Measurements from ENCODE around the gene SRBD1.
A peak's percentile ranks its signal among the peaks of the same experiment; 100 is the strongest.

SRBD1 gene

DNA sequence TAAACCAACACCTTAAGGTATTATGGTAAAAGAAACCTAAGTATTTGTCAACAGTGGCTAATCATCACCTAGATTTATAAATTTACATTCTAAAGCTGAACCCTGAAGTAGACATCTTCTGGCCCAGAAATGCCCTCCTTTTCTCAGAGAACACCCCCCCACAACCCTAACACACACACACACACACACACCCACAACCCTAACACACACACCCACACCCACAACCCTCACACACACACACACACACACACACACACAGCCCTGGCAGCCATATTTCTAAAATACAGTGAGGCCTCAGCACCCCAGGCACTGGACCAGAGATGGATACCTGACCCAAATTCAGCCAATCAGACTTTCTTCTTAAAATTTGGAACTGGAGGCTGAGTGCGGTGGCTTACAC is 14.3 kb downstream of the SRBD1 start:
- DNase-seq (ENCODE audit: low read depth): no peak

DNA sequence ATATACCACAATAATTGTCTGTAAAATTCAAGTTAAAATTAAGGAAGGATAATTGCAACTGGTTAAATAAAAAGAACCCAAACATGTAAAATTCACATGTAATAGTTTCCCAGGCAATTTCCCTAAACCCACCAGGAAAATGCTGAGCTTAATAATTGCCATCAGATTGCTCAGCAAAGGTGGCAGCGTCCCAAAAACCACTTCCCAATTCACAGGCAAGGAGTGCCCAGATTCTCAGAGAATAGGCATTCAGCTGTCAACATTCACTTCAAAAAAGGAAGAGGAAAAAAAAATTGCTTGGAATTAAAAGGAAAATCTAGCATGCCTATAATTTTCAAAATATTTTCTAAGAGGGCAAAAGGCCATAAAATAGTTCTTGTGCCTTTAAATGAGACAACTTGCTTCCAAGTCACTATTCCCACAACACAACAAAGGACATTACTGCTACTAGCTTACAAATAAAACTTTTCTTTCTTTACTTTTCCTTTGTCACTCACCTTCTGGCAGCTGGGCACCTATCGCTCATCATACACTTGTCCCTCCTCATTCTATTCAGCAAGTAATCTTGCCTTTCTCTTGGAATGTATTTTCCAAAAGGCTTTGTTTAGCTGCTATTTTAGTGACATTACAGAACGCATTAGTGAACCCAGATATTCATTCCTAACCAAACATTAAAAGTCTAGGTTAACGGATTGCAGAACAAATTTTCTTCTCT is 15.2 kb downstream of the SRBD1 start:
- peak; percentile 82 for DNase-seq (ENCODE audit: low read depth)

DNA sequence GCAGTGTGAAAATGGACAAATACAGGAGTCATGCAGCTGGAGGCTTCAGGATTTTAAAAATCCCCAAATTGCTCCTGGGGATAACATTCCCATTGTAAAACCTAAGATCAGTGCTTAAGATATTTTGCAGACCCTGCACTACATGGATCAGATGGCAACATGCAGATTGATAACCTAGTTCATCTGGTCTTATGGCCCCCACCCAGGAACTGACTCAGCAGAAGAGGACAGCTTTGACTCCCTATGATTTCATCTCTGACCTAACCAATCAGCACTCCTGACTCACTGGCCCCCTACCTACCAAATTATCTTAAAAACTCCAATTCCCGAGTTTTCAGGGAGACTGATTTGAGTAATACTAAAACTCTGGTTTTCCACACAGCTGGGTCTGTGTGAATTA is 20.0 kb downstream of the SRBD1 start:
- no peak for DNase-seq (ENCODE audit: low read depth)

DNA sequence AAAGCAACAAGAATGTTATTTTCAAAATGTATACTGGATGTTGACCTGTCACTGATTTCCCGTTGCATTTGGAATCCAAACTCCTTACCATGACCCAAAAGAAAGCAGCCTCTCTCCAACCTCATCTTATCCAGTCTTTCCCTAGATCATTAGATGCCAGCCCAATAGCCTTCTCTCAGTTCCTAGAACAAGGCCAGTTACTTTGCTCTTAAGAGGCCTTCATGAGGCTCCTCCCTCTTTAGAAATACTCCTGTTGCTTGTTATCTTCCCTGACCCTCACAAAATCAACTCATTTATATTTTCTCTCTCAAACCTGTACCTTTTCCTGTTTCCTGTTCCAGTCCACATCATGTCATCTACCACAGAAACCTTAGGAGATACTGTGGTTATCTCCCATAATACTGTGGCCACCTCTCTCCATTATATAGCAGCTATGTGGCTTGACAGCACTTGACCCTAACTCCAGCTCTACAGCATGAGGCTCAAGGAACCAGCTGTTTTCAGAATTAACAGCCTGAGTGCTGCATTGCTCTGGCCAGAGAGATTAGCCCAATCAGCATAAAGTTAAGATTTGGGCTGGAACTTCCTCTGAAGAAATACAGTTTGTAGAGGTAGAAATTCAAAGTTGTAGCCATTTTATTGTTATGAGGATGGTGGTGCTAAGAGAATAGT is 22.8 kb downstream of the SRBD1 start:
- no peak for DNase-seq (ENCODE audit: low read depth)

DNA sequence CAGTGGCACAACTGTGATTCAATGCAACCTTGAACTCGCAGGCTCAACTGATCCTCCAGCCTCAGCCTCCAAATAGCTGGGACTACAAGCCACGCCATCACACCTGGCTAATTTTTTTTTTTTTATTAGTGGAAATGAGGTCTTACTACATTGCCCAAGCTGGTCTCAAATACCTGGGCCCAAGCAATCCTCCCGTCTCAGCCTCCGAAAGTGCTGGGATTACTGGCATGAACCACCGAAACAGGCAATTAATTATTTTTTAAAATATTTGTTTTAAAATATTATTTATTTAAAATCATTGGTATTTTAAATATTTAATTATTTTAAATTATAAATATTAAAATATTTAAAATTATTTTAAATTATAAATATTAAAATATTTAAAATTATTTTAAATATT is 24.5 kb downstream of the SRBD1 start:
- DNase-seq (ENCODE audit: low read depth): no peak

DNA sequence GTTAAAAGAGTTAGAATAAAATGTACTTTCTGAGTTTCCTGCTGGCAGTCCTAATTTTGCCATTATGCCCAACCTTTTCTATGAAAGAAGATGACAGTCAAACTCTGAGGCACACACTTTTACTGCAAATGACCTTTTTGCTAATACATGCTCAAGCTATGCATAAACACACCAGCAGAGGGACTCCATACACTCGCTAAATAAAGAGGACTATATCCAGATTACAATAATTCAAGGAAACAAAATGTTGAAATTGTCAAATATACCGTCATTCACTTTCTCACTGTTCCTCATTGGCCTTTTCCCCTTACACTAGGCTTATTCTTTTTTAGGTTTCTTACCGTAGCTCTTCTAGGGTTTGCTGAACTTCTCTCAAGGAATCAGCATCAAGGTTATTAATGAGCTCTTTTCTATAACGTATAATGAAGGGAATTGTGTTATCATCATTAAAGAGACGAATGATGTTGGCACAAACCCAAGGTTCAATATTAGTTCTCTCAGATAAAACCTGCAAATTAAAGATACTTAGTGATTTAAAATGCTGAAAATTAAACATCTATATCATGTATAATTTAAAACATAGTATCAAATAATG is 25.7 kb downstream of the SRBD1 start:
- peak; percentile 49 for DNase-seq (ENCODE audit: low read depth)

DNA sequence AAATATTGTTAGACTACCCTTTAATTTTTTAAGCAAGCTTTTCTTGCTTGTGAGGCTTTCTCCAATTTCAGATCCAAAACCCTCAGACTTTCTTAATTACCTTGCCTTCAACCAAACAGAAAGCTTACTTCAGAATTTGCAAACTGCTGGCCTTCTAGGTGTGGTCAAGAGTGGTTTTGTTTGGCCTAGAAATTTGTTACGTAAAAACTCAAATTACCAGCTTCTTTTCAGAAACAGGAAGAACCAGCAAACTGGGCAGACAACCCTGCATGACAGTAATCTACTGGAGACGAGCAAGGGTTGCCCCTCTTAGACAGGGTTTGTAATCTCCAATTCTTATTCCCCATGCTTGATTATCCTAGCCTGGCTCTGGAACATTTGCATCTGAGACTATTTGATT is 27.1 kb downstream of the SRBD1 start:
- no peak for DNase-seq (ENCODE audit: low read depth)

DNA sequence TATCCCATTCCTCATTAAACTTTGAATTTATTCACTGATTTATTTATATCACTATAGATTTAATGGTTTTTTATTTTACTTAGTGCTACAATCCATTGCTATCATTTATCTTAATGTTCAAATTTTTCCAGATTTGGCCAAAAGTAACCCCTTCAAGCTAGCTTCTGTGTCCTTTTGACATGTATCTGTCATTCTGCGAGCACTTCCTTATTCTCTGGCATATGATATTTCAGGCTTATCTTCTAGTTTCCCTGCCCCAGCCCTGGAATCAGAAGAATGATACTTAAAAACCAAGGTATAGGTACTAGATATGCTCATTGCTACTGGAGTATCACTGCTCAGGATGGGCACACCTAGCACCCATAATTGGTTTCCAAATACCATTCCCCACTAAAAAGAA is 28.5 kb downstream of the SRBD1 start:
- DNase-seq (ENCODE audit: low read depth): no peak

DNA sequence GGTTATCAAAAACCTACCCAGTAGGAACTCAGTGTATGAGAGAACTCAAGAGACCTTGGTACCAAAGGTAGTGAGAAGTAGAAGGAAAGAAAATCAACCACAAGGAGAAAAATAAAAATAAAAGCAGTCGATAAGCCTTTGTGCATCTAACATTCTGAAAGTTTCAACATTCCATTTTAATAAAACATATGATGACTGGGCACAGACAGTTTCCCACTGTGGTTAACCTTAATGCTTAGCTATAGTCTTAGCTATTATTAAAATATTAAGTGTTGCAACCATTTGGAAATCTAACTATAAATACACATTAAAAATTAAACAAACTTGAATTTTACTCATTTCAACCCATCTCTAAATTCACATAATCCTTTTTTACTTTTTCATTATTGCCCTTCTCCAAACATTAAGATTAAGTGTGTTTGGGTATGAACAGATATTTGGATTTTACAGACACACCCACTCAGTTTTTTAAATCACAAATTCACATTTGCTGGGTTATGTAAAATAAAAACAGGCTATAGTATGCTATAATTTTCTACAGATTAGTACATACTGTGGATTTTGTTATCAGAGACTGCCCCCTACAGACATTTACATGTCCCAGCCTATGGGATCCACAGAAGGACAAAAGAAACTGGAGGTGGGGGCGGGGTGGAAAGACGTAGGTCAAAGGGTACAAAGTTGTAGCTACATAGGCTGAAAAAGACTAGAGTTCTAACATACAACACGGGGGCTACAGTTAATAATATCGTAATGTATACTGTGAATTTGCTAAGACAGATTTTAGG is 32.8 kb downstream of the SRBD1 start:
- DNase-seq (ENCODE audit: low read depth): no peak

DNA sequence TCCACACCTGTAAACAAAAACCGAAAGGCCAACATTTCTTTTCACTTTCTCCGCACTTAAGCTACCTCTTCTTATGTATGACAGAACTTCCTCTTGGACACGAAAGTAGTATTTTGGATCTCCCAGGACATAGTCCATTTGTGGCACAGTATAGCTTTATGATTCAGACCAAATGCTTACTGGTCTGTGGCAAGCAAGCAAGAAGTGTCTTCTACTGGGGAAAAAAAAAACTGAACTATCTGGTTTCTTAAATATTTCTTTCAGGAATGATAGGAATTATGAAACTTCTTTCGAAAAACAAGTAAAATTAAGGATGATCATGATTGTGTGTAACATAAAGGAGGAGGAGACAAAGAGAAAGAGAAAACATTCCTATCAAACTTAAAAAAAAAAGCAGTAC is 33.6 kb downstream of the SRBD1 start:
- no peak for DNase-seq (ENCODE audit: low read depth)

DNA sequence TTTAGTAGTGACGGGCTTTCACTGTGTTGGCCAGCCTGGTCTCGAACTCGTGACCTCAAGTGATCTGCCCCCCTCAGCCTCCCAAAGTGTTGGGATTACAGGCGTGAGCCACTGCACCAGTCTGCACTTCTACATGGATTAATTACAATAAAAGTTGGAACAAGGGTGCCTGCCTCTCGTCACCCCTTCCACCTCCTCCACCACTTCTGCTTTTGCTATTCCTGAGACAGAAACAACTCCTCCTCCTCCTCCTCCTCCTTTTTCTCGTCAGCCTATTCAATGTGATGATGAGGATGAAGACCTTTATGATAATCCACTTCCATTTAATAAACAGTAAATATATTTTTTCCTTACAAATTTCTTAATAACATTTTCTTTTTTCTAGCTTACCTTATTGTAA is 35.2 kb downstream of the SRBD1 start:
- no peak for DNase-seq (ENCODE audit: low read depth)

DNA sequence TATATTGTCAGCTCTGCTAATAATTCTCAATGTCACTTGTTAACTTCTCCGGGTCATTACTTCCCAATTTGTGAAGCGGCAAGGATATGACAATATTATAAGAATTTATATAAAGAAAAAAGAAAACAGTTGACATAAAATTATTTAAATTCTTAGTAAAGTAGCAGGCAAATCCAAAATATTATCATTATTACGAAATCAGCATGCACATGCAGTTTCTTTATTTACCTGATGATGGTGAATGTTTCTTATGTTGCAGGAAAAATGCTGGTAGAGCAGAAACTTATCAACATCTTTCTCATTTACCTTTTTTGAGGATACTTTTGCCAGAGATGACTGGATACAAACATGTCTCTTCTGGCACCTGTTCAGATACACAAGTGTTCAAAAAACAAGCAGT is 38.1 kb downstream of the SRBD1 start:
- DNase-seq (ENCODE audit: low read depth): no peak

DNA sequence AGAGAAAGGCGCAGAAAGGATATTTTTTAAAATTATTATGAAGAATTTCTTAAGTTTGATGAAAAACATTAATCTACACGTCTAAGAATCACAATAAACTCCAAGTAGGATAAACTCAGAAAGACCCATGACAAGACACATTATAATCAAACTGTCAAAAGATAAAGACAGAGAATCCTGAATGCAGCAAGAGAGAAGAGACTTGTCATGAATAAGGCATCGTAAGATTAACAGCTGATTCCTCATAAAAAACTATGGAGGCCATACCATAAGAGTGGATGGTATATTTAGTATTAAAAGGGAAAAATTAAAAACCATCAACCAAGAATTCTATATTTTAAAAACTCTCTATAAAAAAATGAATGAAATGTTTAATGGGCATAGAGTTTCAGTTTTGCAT is 39.1 kb downstream of the SRBD1 start:
- DNase-seq (ENCODE audit: low read depth): no peak

DNA sequence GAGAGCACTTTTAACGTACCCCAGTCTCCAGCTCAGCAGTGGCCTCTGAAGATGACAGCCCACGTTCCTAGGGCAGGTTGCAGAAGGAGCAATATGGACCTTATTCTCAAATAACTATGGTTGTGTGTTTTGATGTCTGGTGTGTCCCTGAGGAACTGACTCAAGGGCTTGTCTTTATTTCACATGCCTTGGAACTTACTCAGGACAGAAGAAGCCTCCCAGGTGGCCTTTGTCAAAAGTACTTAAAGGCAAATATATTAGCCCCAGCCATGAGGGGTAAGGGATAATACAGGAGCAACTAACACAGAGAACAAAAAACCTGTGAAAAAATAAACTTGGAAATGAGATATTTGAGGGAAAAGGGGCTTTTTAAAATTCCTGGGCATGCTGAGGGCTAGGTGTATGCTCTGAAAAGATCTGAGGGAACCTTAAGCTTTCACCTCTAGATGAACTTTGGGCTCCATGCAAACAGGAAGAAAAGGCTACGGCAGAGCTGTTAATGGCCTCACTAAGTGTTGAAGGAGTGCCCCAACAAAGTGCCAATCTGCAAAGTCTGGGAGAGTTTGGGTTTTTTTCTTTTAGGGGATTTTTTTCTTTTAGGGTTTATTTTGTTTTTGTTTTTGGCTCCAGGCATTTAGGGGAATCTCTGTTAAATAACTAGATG is 40.3 kb downstream of the SRBD1 start:
- no peak for DNase-seq (ENCODE audit: low read depth)

DNA sequence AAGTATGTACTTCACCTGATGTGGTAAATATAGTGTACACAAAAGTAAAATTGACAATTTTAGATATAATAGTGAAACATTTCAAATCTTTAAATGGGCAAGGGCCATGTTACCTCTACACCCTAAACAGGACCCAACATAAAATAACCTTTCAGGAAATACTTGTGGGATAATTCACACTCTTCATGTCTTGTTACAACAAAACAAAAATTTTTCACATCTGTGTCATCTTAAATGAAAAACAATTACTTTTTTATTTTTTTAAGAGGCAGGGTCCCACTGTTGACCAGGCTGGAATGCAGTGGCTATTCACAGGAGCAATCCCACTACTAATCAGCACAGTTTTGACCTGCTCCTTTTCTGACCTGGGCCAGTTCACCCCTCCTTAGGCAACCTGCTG is 42.1 kb downstream of the SRBD1 start:
- no peak for DNase-seq (ENCODE audit: low read depth)

DNA sequence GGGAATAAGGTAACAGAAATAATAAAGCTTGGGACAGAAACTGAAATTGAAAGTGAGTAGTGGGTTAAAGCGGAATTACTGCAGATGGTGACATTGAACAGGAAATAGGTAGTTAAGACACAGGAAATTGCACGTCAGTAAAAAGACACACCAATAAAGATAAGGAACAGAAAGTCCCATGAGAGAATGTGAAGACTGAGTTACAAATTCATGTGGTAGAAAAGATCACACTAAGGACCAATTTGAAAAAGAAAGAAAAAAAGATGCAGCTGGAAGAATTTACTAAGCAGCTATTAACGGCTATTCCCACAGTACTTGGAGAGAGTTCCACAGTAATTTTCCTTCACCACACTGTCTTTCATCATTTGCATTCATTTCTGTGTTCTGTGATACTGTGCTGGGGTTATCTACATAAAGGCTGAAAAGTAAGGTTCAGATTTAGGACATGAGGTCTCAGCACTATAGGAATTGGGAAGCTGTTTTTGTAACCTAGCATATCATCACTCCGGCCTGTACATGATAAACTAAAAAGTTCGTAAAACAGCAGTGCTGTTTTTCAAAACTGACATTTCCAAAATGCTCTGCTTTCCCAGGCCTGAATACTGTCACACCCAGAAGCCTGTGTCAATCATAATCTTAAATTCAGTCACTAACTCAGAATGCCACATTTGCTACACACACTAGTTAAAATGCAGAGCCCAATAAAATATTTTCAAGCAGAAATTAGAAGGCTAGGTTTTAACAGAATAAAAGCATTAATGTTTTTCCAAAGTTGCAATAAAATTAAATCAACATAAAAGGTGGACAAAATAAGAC is 42.9 kb downstream of the SRBD1 start:
- no peak for DNase-seq (ENCODE audit: low read depth)

DNA sequence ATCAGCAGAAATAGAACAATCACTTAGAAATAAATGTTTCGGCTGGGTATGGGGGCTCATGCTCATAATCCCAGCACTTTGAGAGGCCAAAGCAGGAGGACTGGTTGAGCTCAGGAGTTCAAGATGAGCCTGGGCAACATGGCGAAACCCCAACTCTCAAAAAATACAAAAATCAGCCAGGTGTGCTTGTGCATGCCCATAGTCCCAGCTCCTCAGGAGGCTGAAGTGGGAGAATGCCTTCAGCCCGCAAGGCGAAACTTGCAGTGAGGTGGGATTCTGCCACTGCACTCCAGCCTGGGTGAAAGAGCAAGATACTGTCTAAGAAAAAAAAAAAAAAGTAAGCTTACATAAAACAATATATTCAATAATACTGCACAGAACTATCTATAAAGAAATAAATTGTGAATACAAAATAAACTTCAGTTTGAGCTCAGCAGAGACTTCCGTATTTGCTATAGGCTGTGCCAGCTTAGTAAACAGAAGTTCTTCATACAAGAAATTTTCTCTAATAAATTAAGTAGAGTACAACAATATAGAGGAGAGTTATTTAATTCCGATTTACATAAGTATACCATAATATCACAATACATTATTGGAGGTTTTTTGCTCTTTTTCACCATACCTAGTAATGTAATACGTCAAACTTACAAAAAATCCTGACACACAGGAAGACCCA is 43.6 kb downstream of the SRBD1 start:
- DNase-seq (ENCODE audit: low read depth): no peak

DNA sequence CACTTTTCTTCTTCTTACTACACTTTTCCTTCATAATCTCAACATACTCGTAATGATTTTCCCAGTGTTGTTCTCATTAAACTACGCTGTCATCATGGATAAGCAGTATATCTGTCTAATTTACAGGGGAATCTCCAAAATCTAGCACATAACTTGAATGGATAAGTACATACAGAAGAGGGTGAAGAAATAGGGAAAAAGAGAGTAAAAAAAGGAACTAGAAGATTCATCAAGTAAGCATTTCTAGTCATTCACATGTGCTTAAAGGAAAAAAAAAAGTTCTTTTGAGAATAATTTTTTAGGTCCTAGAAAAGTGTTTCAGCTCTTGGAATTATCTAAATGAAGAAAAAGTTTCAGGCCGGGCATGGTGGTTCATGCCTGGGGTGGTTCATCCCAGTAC is 51.6 kb downstream of the SRBD1 start:
- DNase-seq (ENCODE audit: low read depth): no peak

DNA sequence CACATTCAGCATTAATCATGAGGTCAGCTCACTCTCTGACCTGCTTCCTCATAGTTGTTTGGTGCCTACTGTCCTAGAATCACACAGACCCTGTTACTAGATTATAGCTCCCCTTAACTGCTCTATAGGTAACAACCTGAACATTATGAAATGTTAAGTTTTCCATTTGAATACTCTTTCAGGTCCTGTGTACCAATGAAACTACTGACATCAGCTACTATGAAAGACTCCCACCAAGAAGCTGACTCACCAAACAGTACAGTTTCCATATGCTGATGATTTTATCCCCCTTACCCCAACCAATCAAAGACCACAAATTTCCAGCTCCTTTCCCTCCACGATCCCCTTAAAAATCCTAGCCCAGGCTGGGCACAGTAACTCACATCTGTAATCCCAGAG is 56.3 kb downstream of the SRBD1 start:
- no peak for DNase-seq (ENCODE audit: low read depth)

DNA sequence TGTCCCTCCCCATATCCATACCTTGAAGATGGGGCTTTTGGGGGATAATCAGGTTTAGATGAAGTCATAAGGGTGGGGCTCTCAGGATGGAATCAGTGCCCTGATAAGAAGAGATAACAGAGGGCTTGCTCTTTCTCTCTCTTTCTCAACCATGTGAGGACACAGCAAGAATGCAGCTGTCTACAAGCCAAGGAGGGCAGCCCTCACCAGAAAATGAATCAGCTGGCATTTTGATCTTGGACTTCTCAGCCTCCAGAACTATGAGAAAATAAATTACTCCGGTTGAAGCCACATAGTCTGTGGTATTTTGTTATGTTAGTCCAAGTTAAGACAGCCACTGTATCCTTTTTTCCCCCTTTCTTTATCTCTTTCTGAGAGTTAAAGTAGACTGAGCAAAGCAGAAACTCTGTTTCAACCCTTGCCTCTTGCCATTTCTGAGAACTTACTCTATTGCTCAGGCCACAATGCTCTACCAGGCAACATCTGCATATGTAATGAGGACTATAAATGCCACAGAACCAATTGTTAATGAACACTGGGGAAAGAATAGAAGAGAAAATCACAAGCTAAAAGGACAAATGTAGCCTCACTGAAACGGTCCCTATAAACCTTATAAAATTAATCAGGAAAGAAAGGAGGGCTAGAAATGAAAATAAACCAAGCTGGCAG is 56.9 kb downstream of the SRBD1 start:
- no peak for DNase-seq (ENCODE audit: low read depth)

All from stromal cell of bone marrow (primary cell).